GM03348 (cell line): ENCODE data around the gene MRPL54.

Experiments used
- DNase-seq: peaks from one replicate; pipeline ENCODE4 v3.0.0; 2012; ENCODE audit warnings: low spot score

MRPL54 gene

DNA sequence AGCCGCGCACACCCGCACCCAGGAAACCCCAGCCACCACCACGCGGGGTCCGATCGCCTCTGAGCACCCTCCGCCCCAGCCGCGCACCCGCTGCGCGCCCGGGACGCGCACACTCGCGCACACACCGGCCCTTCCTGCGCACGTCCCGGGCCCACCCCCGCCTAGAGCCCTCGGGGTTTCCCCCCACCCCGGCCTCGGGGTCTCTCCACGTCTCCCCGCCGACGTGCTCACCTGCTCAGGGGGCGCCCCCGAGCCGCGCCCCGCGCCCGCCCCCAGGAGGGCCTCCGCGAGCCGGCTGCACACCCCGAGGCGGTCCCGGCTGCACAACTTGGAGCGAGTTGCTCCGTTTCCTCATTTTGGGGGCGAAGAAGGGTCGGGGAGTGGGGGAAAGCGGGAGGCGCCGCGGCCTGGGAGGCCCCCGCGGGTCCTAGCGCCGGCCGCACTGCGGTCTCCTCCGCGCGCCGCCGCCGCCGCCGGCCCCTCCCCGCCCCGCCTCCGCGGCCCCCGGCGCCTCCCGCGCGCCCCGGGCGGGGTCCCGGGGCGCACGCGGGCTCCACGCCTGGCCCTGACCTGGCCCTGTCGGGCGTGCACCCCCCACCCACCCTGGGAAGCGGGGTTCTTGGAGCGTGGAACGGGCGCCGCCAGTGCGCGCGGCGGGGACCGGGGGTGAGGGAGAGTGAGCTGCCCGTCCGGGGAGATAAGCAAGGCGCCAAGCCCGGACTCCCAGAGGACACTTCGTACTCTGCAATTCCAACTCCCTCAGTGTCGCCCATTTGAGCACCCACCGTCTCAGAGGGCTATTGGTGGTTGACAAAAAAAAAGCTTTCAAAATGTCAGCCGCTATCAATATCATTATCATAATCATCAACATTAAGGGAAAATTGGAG is 23.7 kb downstream of the MRPL54 start, which contains the start of gene MATK:
Gene MATK, minus strand, starts transcription at position 444 of the 887 bp plus-strand sequence. CDS start 1,246 bp downstream, outside the sequence.
- DNase-seq, result no peak

DNA sequence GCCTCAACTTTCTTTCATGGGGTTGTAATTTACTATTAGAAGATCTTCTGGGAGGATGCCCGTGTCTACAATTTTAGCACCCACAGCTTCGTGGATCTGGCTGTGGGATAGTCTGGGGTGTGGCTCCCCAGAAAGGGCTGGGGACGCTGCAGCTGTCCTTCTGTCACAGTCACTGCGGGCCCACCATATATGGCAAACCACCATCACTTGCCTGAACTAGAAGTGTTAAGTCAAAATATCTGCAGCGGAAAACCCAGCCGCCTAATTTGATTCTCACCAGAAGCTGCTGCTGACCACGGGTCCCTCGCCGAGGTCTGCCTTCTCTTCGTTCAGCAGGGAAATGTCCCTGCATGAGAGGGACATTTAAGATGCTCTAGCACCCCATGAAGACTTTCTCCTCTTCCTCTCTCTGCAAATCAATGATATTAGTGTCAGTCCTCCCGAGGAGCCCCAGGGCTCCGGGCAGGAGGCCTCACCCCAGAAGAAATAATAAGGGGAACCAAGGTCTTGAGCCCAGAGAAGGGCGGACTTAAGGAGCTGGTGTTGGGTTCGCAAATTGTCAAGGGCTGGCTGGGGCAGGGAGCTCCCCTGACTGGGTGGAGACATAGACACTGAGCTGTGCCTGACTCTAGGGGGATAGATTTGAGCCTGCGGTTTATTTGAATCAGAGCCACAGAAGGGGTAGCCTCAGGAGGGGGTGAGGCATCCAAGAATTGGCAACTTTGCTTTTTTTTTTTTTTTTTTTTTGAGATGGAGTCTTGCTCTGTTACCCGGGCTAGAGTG is 26.7 kb downstream of the MRPL54 start:
- DNase-seq, result no peak

DNA sequence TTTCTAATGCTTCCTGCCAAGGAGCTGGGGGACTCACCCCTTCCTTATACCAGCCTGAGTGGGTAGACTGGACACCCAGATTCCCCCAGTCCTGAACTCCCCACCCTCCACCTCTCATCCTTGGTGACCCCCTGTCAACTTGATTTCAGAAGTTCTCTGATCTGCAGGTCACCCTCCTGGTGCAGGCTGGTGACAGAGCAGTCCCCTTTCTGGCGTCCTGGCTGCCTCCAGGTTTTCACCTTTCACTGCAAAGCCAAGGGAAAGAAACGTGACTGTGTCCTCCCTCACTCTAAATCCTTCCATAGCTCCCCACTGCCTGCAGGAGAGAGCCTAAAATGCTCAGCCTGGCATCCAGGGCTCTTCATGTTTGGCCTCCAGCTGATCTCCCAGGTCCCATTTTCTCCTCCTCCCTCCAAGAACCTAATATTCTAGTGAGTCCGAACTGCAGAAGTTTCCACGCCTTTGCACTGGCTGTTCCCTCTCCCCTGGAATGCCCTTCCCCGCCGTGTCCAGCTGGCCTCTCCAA is 27.8 kb downstream of the MRPL54 start:
- DNase-seq, result no peak

DNA sequence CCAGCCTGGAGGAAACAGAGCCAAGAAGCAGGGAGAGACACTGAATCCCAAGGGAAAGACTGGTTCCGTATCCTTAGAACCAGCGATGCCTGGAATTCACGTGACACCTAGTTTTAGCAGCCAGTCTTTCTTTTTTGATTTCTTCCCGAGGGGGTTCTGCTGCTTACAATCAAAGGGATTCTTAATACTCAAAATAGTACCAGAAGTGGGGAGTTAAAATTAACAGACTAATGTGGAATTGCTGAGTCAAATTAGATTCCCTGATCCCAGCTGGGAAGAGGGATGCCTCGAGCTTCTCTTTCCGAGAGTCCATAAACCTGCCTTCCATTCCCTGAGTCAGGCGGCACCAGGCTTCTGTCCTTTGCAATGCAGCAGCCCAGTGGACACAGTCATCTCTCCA is 28.5 kb downstream of the MRPL54 start:
- no peak for DNase-seq

DNA sequence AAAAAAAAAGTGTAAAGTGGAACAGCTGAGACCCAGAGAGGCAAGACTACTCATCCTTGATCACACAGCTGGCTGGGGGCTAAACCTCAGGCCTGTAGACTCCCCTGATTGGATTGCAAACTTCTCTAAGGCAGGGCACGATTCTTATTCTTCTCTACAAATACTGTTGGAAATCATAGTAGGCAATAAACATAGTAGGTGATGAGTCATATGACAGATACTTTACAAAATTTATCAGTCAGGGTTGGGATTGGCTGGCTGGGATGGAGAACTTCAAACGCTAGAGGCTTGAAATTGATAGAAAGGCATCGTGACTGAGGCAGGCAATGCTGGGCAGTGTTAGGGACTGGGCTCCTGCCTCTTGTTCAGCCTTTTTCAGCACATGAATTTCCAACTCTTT is 29.6 kb downstream of the MRPL54 start:
- no peak for DNase-seq

DNA sequence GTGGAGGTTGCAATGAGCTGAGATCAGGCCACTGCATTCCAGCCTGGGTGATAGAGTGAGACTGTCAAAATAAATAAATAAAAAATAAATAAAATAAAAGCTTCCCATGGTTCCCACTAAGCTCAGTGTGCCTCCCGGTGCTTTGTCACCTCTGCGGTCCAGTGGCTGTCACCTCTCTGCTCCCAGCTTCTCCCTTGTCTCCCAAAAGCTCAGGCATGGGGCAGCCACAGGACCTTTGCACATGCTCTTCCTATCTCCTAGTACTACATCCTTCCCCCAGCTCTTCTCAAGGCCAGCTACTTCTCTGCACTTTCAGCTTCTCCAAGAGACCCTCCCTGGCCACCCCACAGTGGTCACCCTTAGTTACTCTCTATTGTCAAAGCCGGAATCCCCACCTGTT is 31.3 kb downstream of the MRPL54 start:
- no peak for DNase-seq

DNA sequence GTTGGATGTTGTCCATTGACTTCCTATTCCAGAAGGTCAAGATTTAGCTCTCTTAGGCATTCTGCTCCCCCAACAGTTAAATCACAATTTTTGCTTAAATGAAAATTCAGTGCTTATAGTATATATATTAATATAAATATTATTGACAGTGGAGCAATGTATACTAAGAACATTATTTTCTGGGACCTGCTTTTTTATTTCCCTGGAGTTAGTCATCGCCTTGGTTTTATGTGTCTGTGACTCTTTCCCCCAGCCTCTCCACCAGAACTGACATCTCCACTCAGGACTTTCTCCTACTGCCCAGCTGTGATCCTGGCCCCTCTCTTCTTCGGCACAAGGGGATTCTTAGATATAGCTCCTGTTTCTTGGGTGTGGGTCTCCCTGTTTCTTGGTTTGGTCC is 33.9 kb downstream of the MRPL54 start:
- no peak for DNase-seq

DNA sequence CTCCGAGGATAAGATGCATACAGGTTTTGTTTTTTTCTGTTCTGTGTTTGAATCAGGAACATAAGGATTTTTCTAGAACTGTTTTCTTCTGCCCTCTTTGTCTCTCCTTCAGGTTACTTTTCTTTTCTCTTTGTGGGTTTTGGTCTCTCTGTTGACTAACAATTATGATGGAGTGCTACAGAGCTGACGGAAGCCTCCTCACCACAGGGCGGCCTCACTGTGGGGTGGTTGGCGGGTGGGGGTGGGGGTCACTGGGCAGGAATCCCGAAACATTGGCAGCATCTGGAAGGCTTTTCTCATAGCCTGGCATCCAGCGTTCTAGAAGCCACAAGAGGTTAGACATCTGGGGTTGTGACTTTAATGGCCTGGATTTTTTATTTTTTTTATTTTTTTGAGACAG is 35.7 kb downstream of the MRPL54 start:
- DNase-seq, result no peak

DNA sequence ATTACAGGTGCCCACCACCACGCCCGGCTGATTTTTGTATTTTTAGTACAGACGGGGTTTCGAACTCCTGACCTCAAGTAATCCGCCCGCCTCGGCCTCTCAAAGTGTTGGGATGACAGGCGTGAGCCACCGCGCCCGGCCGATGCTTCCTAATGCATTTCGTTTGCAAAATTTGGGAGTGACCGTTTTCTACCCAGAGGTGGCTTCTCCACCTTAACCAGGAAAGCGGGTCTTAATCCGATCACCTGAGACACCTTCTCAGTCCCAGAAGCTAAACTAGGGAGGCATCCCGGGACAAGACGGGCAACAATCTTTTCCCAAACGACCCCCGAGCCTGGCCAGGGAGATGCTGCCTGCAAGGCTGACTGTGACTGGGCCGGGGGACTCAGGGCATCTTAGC is 38.5 kb downstream of the MRPL54 start:
- DNase-seq, result no peak

DNA sequence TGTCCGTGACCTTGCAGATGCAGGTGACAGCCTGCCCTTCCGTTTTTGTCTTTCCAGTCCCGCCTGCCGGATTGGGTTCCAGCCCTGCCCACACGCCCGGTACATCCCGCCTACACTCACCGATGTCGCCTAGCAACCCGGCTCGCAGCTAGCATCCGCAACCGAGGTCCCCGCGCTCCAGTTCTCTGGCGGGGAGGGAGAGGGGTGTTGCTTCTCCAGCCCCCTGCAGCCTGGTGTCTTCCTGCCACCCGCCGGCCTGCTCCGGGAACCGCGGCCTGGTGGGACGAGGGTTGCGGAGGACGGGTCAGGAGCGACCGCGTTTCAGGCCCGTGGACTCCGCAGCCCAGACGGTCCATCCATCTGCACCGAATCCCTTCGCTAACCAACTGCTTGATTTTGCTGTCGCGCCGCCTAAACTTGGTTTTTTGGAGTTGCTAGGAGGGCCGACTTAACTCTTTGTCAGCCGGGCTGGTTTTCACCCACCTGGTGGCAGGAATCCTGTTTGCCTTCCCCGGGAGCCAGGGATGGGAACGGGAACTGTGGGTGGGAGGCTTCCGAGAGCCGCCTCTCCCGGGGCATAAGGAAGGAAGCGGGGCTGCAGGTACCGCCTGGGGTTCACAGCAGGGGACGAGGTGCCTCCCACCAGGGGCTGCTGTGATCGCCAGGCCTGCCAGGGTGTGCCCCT is 39.1 kb downstream of the MRPL54 start:
- peak; percentile 60 for DNase-seq

DNA sequence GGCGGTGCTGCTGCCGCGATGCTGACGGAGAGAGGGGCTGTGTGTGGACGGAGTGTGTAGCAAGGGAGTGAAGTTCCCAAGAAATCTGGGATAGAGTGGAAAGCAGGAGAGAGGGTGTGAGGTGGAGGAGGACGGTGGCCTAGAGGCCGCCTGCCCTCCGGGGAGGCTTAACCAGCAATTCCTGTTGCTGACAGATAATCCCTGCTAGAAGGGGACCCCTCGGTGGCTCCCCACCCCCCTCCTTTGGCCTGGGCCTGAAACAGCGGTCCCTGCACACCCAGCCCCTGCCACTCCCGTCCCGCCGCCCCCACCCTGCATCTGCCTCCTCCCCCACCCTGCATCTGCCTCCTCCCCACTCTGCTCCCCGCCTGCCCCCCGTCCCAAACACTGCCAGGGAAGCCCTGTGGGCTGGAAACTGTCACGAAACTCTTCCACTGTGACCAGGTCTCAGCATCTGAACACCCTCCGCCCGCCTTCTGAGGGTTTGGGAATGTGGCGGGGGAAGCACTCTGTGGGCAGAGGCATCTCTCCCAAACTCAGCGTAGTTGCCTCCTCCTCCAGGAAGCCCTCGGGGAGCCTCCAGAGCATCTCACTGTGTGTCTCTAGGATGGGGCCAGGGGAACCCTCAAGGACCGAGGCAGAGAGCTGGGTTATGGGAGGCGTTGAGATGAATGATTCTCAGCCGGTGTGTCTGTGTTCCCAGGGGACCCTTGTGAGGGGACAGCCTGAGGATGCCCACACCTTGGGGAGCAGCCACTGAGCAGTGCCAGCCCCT is 40.8 kb downstream of the MRPL54 start:
- DNase-seq, result no peak

DNA sequence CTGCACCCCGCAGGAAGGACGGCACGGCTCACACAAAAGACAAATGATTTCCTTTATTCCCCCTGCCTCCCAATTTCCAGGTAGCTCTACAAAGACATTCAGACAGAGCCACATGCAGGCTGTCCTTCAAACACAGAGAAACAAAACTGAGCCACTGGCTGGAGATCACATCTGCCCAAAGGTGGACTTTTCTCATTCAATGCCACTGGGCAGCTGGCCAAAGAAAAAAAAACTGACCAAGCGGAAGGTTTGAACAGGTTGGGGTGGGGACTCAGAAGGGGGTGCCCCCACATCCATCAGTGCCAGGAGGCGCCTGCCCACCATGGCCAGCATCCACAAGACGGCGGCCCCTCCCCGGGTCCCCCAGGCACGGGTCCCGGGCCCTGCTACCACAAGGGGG is 41.5 kb downstream of the MRPL54 start:
- no peak for DNase-seq

DNA sequence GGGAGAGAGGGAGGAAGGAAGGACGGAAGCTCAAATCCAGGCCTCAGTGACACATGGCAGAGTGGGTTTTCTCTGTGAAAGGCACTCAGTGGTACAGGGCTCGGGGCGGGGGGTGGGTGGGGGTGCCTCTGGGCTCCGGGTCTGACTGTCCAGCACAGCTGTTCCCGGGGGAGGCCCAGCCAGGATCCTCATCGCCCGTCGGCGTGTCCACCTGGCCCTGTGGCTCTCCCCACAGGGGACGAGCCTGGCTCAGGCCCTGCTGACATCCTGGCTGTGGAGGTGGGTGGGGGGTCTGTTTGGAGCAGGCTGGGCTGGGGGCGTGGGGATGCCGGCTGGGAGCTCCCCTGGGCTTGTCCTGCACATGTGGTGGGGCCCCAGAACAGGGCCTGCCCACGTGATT is 41.9 kb downstream of the MRPL54 start:
- DNase-seq, result no peak

DNA sequence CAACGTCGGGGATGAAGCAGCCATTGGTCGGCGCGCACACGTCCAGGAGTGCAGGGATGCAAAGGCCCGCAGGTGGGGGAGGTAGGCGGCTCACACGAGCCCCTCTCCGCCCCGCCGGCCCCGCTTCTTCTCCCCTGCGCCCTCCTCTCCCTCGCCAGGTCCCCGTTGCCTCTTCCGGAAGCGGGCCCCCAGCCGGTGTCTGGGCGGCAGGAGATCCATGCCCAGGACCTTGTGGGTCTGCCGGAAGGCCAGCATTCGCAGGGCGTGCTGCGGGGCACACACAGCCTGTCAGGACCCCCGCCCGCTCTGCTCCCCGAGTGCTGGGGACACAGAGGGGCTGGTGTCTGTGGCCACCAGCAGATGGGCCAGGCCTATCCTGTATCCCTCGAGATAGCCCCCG is 43.4 kb downstream of the MRPL54 start:
- no peak for DNase-seq

DNA sequence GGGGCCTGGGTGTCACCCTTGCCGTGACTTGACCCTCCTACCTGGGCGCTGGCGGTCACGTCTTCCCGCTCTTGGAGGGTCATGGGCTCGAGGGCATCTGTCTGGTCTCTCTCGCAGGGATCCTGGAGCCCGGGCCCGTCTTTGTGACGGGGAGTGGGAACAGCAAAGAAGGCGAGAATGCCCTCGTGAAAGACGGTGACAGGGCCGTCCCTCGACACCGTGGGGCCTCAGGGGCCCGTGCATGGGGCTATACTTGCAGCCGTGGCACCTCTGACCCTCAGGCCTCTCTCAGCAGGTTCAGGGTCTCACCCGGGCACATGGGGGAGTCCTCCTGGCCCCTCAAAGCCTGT is 44.6 kb downstream of the MRPL54 start:
- no peak for DNase-seq

DNA sequence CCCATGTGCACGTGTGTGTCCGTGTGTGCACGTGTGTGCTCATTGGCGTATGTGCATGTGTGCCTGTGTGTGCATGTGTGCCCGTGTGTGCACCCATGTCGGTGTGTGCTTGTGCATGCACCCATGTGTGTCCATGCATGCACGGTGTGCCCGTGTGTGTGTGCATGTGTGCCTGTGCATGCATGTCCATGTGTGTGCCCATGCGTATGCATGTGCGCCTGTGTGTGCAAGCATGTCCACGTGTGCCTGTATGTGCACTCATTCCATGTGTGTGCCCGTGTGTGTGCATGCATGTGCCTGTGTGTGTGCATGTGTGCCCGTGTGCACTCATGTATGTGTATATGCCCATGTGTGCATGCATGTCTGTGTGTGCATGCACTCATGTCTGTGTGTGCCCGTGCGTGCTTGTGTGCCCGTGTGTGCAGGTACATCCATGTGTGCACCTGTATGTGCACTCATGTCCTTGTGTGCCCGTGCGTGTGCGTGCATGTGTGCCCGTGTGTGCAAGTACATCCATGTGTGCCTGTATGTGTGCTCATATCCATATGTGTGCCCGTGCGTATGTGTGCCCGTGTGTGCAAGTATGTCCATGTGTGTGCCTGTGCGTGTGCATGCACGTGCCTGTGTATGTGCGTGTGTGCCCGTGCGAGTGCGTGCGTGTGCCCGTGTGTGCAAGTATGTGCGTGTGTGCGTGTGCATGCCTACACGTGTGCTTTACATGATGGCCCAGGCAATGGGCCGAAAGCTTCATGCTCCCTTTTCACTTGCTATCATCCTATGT is 45.3 kb downstream of the MRPL54 start:
- no peak for DNase-seq

DNA sequence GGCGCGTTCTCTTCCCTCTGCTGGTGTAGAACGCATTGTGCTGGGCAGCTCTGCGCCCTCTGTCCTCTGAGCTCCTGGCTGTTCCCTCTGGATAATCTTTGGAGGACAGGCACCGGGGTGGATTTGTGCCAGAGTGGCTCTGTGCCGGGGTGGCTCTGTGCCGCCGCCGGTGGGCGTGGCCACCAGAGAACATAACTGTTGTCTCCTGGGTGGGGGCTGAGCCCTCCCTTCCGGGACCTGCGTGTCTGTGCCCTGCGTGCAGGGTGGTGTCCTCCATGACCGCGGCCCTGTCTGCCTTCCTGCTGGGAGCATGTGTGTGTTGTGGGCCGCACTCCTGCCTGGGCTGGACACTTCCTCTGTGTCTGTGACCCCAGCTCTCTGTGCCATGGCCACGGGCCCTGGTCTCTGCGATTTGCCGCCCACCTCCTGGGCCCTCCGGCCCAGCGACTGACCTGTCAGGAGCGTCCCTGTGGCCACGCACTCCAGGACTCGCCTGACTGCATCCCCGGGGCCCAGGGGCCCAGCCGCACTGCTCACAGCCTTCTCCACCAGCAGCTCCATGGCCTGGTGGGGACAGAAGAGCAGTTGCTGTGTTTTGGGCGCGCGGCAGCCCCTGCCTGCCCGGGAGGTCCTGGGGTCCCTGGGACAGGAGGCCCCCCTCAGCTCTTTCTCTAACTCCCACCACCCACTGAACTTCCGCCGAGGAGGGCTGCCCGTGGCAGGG is 46.1 kb downstream of the MRPL54 start:
- DNase-seq, result no peak

DNA sequence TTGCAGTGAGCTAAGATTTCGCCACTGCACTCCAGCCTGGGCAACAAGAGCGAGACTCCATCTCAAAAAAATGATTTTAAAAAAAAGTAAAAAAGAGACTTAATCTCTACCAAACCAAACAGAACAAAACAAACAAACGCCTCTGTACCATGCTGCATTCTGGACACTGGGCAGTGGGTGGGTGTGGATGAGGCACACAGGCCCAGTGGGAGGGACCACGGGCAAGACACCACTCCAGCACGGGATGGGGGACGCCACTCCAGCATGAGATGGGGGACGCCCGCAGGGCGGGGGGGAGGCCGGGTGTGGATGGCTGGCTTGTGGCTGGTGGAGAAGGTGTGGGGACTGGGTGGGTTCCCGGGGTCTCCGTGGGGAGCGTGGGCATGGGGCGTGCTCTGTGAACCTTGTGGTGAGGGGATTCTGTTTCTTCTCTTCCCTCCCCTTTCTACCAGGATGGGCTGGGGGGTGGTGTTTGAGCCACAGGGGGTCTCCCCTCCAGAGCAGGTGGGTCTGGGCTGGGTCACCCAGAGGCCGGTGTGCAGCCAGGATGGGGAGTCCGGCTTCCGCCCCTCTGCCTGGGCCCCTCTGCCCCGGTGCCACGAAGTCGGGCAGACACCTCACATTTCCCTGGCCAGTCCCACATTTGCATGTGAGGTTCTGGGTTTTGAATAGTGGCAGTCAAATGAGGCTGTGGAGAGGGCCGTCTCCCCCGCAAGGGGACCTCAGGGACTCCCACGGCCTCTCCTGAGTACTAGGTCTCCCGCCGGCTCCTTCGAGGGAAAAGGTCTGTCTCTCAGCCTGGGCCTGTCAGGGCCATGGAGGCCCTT is 47.6 kb downstream of the MRPL54 start:
- no peak for DNase-seq

DNA sequence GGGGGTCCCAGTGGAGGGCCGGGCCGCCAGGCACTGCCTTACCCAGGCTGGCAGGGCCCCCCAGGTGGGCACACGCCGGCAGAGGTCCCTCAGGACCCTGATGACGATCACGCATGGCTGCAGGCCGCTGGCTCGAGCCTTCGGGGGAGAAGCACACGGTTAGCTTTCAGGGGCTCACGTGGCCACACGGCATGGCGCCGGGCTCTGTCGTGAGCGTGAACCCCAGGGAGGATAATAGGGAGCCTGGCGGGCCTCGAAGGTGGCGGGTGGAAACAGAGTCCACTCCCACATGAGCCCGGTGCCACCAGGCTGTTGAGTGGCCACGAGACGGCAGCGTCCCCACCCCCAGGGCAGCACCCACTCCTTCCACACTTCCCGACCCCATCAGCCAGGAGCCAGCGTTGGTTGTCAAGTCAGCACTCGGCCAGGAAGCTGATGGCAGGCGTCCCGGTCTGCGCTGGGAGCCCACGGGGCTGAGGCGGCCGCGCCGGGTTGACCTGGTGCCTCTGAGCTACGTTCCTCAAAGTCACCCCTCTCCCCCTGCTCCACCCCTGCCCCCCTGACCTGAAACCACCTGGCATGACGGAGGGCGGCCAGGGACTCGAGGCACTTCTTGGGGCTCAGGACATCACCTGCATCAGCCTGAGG is 48.4 kb downstream of the MRPL54 start:
- DNase-seq, result no peak
